Cardiac muscle cell (in vitro differentiated cells and primary cell): ENCODE data around the gene SYNPR. TPM values are rescaled to one million over a fixed set of nuclear protein-coding genes. Genes with fewer than 3 reads are reported as not detected.

Experiments
- DNase-seq, 2 donors: peaks; one replicate each; pipeline versions ENCODE4 v3.0.0 to v3.0.0-alpha.2; 2010 to 2017; ENCODE audit warnings: low read depth in 1 of 2, low spot score in 1 of 2
- H3K27ac ChIP-seq: fragments of 200-600 bp; sonication (generic); 2 replicates; pipeline ENCODE4 v1.5.1; 2016
- H3K27me3 ChIP-seq: fragments of 200-600 bp; sonication (generic); 2 replicates; pipeline ENCODE4 v1.6.0; 2016; ENCODE audit warnings: control low read depth
- H3K36me3 ChIP-seq: fragments of 200-600 bp; sonication (generic); 2 replicates; pipeline ENCODE4 v1.5.1; 2016; ENCODE audit warnings: control low read depth
- H3K4me1 ChIP-seq: fragments of 200-600 bp; sonication (generic); 2 replicates; pipeline ENCODE4 v1.8.1; 2017; ENCODE audit warnings: low read depth, mild to moderate bottlenecking, mixed run types
- H3K4me3 ChIP-seq: fragments of 200-600 bp; sonication (generic); 2 replicates; pipeline ENCODE4 v1.5.1; 2016; ENCODE audit warnings: mild to moderate bottlenecking
- H3K9me3 ChIP-seq: fragments of 200-600 bp; sonication (generic); 2 replicates; pipeline ENCODE4 v1.5.1; 2017; ENCODE audit warnings: low read depth, mild to moderate bottlenecking, control low read depth
- polyA plus RNA-seq: library from polyadenylated mRNA; unstranded; fragments of >200 nt; fragmentation: Nextera tagmentation; extraction: Ambion mirVana; gene quantifications from 2 replicates; pipeline ENCODE4 v1.2.1, GENCODE V29; 2016
- total RNA-seq: library from RNA; depleted of rRNA; stranded (reverse); fragments of >200 nt; gene quantifications from 2 replicates; pipeline ENCODE4 v1.2.3, GENCODE V29; 2016
- TF ChIP-seq, protein P1 (sequence below): IDR thresholded peaks from 2 replicates; pipeline ENCODE4 v1.5.1; 2012; ENCODE audit warnings: low read depth, mild to moderate bottlenecking, low read length

SYNPR gene
- total and polyA plus RNA-seq, 2 experiments from 2014 or later, result 0.36 to 1.8 TPM

DNA sequence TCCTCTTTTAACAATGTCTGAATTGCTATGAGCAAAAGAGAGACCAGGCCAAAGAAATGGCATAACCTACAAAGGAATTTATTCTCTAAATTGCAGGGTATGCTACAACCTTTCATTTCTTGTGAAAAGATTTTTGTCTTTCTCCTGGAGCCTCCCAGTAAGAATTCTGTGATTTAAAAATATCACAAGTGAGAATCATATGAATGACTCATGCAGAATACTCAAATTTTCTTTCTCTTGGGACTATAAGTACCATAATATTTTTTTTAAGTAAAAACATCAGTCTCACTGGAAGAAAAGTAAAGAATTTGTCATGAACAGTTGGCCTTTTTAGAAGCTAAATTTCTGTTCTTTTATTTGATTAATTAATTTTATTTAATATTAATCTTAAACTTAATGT is 26.3 kb downstream of the SYNPR start:
- DNase-seq, result no peak
- Histone ChIP-seq H3K36me3 (no peaks in the 10 kb centered on the region), H3K27ac (no peak overlapping the region), H3K4me1 (no peaks in the 10 kb centered on the region), H3K9me3 (no peaks in the 10 kb centered on the region), H3K4me3 (no peak overlapping the region), H3K27me3 (peaks cover 34% of the 10 kb centered on the region)
- TF ChIP-seq, protein P1, sequence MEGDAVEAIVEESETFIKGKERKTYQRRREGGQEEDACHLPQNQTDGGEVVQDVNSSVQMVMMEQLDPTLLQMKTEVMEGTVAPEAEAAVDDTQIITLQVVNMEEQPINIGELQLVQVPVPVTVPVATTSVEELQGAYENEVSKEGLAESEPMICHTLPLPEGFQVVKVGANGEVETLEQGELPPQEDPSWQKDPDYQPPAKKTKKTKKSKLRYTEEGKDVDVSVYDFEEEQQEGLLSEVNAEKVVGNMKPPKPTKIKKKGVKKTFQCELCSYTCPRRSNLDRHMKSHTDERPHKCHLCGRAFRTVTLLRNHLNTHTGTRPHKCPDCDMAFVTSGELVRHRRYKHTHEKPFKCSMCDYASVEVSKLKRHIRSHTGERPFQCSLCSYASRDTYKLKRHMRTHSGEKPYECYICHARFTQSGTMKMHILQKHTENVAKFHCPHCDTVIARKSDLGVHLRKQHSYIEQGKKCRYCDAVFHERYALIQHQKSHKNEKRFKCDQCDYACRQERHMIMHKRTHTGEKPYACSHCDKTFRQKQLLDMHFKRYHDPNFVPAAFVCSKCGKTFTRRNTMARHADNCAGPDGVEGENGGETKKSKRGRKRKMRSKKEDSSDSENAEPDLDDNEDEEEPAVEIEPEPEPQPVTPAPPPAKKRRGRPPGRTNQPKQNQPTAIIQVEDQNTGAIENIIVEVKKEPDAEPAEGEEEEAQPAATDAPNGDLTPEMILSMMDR, result no peak

DNA sequence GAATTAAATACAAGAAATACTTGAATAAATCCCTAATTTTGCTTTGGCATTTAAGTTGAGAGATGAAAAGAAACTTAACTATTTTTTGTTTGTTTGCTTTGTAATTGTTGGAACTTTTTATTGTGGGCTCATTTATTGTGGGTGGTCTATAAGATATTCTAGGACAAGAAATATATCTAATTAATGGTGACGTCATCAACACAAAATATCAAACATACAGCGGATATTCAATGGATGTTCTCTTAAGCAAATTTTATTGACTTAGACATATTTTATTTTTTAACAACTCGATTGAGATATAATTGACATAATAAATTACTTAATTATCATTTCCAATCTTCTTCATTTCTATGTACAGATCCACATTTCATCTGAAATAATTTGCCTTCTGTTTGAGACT is 30.0 kb downstream of the SYNPR start:
- Histone ChIP-seq H3K4me1 (no peaks in the 10 kb centered on the region), H3K27me3 (peaks cover 47% of the 10 kb centered on the region), H3K4me3 (no peak overlapping the region), H3K27ac (no peak overlapping the region), H3K9me3 (no peaks in the 10 kb centered on the region), H3K36me3 (no peaks in the 10 kb centered on the region)
- no peak for DNase-seq
- TF ChIP-seq, protein P1, result no peak

DNA sequence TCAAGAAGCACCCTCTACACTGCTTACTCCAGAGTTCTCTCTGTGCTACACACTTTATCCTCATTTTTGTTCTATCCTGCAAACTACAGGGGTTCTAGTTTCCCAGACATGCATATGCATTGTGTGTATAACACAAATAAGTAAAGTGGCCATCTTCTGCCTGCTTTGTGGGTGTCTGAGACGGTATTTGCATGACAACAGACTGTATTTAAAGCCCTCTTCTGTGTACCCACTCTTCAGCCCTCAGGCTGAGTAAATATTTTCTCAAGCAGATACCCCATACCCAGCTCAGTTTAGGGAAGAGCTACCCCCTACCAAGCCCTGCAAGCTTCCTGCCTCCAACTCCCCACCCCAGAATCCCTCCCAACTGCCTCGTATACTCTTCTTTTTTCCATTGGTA is 31.7 kb downstream of the SYNPR start:
- Histone ChIP-seq H3K27ac (no peak overlapping the region), H3K4me3 (no peak overlapping the region), H3K9me3 (no peaks in the 10 kb centered on the region), H3K27me3 (peaks cover 43% of the 10 kb centered on the region), H3K4me1 (no peaks in the 10 kb centered on the region), H3K36me3 (no peaks in the 10 kb centered on the region)
- TF ChIP-seq, protein P1, result no peak
- DNase-seq, result no peak

DNA sequence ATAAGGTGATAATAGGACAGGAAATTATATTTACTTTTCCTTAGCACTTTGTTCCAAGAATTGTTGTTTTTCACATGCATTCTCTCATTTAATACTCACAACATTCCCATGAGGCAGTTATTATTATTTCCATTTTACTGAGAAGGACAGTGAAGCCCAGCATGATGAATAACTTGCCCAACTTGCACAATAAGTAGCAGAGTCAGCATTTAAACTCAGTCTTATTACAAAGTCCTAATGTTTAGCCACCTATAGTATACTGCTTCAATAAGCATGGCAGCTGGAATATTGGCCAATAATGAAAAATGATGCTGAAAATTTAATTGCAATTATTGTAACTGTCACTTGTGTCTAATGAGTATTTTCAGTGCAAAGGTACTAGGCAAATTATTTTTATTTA is 45.7 kb downstream of the SYNPR start:
- TF ChIP-seq, protein P1, result no peak
- Histone ChIP-seq H3K36me3 (no peaks in the 10 kb centered on the region), H3K9me3 (no peaks in the 10 kb centered on the region), H3K4me1 (no peaks in the 10 kb centered on the region), H3K4me3 (no peak overlapping the region), H3K27ac (no peak overlapping the region), H3K27me3 (no peaks in the 10 kb centered on the region)
- DNase-seq, result no peak

DNA sequence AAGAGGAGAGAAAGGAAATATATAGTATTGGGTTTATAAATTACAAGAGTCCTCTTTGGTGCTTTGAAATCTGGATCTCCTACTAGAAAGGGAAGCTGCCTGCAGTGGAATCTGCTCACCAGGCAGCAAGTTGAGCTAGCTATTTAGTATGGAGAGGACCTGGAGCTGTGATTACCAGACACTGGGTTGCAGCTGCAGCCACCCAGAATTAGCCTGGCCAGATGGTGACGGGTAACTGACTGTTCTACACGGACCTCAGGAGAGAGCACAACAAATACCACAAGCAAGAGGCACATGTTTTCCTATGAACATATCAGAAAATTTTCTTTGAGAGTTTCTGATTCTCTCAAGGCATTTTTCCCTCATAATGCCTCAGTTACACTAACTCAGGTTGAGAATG is 46.5 kb downstream of the SYNPR start:
- H3K9me3 ChIP-seq, result no peaks in the 10 kb centered on the region
- H3K4me3 ChIP-seq, result no peak overlapping the region
- TF ChIP-seq, protein P1, result no peak
- H3K4me1 ChIP-seq, result no peaks in the 10 kb centered on the region
- no peak overlapping the region for H3K27ac ChIP-seq
- no peak for DNase-seq
- no peaks in the 10 kb centered on the region for H3K36me3 ChIP-seq
- no peaks in the 10 kb centered on the region for H3K27me3 ChIP-seq

GRCh38 chr3:63325386-63325785 is 47.3 kb downstream of the SYNPR start:
- Histone ChIP-seq H3K4me1 (no peaks in the 10 kb centered on the region), H3K27ac (no peak overlapping the region), H3K36me3 (no peaks in the 10 kb centered on the region), H3K4me3 (no peak overlapping the region), H3K9me3 (no peaks in the 10 kb centered on the region), H3K27me3 (no peaks in the 10 kb centered on the region)
- TF ChIP-seq, protein P1, result no peak
- no peak for DNase-seq
